Subcutaneous adipose tissue (tissue), 4 donors: ENCODE measurements around the gene MRRF. TPM values are rescaled to one million over a fixed set of nuclear protein-coding genes. Genes with fewer than 3 reads are reported as not detected.

Source experiments
- CTCF ChIP-seq: fragments of 450-650 bp; IDR thresholded peaks from one replicate; pipeline ENCODE4 v1.5.1; 2016; ENCODE audit warnings: low read depth, mild to moderate bottlenecking, control low read depth, antibody characterized with exemption, moderate library complexity
- total RNA-seq, 4 donors: library from RNA; depleted of rRNA; stranded (reverse); fragments of >200 nt; gene quantifications; one replicate each; pipeline ENCODE4 v1.1.0, GENCODE V29; 2016

Gene MRRF
- total RNA-seq, 4 donors from 2014 or later = 34.8 to 61.0 (median 42.5) TPM

DNA sequence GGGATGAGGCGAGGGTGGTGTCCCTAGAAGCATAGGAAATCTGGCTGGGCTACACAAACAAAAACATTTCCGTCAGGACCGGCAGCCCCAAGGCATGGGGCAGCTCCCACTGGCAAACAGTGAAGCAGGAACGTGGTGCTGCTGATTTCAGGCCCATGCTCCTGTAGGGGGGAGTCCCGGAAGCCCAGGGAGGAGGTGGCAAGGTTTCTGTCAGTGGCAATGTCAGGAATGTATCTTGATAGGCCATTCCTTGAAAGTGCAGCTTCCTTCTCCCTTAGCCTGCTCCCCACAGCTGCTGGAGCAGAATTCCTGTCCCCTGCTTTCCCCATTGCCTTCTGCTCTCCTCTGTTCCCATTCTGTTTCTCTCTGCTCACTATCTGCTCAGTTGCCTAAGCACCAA lies 42.4 kb downstream of the MRRF start:
- no peak for TF ChIP-seq CTCF

- no peak for TF ChIP-seq CTCF
These were observed 43.2 kb downstream of the MRRF start for GRCh38 chr9:122307925-122308324.

GRCh38 chr9:122309861-122310260 lies 45.2 kb downstream of the MRRF start:
- no peak for TF ChIP-seq CTCF

DNA sequence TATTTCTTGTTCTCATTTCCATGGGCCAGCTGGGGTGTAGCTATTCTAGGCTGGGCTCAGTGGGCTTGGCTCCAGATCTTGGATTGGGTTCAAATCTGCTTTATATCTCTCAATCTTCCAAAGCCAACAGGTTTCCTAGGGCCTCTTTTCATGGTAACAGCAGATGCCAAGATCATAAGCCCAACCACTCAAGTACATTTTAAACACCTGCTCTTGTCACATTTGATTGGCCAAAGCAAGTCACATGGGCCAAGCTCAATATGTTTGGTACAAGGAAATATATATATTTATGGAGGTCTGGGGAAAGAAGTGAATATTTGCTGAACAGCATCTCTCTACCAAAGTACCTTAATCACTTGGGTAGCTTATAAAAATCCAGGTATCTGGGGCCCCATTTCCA lies 49.5 kb downstream of the MRRF start:
- TF ChIP-seq CTCF = no peak

GRCh38 chr9:122315534-122315933 lies 50.9 kb downstream of the MRRF start:
- no peak for TF ChIP-seq CTCF

GRCh38 chr9:122318284-122318683 lies 53.6 kb downstream of the MRRF start:
- TF ChIP-seq CTCF = no peak

GRCh38 chr9:122320413-122320881 lies 55.8 kb downstream of the MRRF start:
- no peak for TF ChIP-seq CTCF
